HepG2 (cell line): ENCODE data around the gene SP3. TPM values are rescaled to one million over a fixed set of nuclear protein-coding genes. Genes with fewer than 3 reads are reported as not detected.

Experiments used
- BRF2 ChIP-seq: sonication (generic); formaldehyde crosslinking; IDR thresholded peaks from 2 replicates; pipeline ENCODE4 v1.8.1; 2022; ENCODE audit warnings: mild to moderate bottlenecking, missing genetic modification reagents
- CBX5 ChIP-seq: sonication (generic); formaldehyde crosslinking; IDR thresholded peaks from 2 replicates; pipeline ENCODE4 v1.4.0; 2020; ENCODE audit warnings: missing genetic modification reagents, borderline replicate concordance
- DMTF1 ChIP-seq: sonication (generic); formaldehyde crosslinking; IDR thresholded peaks from 2 replicates; pipeline ENCODE4 v1.4.0; 2020; ENCODE audit warnings: mild to moderate bottlenecking, missing genetic modification reagents
- MED13 ChIP-seq: sonication (generic); formaldehyde crosslinking; IDR thresholded peaks from 2 replicates; pipeline ENCODE4 v1.5.0; 2020; ENCODE audit warnings: missing genetic modification reagents
- MLXIP ChIP-seq: sonication (generic); formaldehyde crosslinking; IDR thresholded peaks from 2 replicates; pipeline ENCODE4 v1.9.0; 2021; ENCODE audit warnings: missing genetic modification reagents, borderline replicate concordance
- SNAPC4 ChIP-seq: sonication (generic); formaldehyde crosslinking; IDR thresholded peaks from 2 replicates; pipeline ENCODE4 v1.4.0; 2020; ENCODE audit warnings: mild to moderate bottlenecking, missing genetic modification reagents
- STAG1 ChIP-seq: sonication (generic); formaldehyde crosslinking; IDR thresholded peaks from 2 replicates; pipeline ENCODE4 v1.4.0; 2020; ENCODE audit warnings: missing genetic modification reagents
- ZNF337 ChIP-seq: sonication (generic); formaldehyde crosslinking; IDR thresholded peaks from 2 replicates; pipeline ENCODE4 v1.5.1; 2020; ENCODE audit warnings: missing genetic modification reagents, low read depth, mild to moderate bottlenecking, borderline replicate concordance
- ZNF549 ChIP-seq: sonication (generic); formaldehyde crosslinking; IDR thresholded peaks from 2 replicates; pipeline ENCODE4 v1.5.0; 2020; ENCODE audit warnings: missing genetic modification reagents
- polyA plus RNA-seq, 8 experiments: library from polyadenylated mRNA; depleted of rRNA in 3 of 8; stranded (reverse) in 7 of 8; unstranded in 1 of 8; fragments of >200 nt; fragmentation: Illumina TruSeq in 4 of 8; extraction: Trizol in 4 of 8; gene quantifications; 2 replicates each; pipeline versions ENCODE4 v1.2.1 to v1.2.3, GENCODE V29; 2011 to 2016; ENCODE audit warnings: low read depth in 4 of 8, missing spikeins in 1 of 8, mixed read lengths in 1 of 8; ENCODE audit not compliant: insufficient read depth in 1 of 8
- total RNA-seq, 5 experiments: library from RNA; depleted of rRNA; stranded (reverse); fragments of >200 nt; fragmentation: Illumina TruSeq; extraction: Trizol; gene quantifications; 2 replicates each; pipeline ENCODE4 v1.2.3, GENCODE V29; 2016; ENCODE audit warnings: low read depth in 1 of 5
- TF ChIP-seq, protein P1 (sequence below): sonication (generic); formaldehyde crosslinking; IDR thresholded peaks from 2 replicates; pipeline ENCODE4 v1.4.0; 2020; ENCODE audit warnings: missing genetic modification reagents
- TF ChIP-seq, protein P2 (sequence below): sonication (generic); formaldehyde crosslinking; IDR thresholded peaks from 2 replicates; pipeline ENCODE4 v1.5.1; 2020; ENCODE audit warnings: missing genetic modification reagents, mild to moderate bottlenecking, borderline replicate concordance

Gene SP3
- total and polyA plus RNA-seq, 2 of the 13 experiments (the other 11 are each of a cell fraction or from before 2014, with no cell fraction given): 57.3 to 132 TPM

DNA sequence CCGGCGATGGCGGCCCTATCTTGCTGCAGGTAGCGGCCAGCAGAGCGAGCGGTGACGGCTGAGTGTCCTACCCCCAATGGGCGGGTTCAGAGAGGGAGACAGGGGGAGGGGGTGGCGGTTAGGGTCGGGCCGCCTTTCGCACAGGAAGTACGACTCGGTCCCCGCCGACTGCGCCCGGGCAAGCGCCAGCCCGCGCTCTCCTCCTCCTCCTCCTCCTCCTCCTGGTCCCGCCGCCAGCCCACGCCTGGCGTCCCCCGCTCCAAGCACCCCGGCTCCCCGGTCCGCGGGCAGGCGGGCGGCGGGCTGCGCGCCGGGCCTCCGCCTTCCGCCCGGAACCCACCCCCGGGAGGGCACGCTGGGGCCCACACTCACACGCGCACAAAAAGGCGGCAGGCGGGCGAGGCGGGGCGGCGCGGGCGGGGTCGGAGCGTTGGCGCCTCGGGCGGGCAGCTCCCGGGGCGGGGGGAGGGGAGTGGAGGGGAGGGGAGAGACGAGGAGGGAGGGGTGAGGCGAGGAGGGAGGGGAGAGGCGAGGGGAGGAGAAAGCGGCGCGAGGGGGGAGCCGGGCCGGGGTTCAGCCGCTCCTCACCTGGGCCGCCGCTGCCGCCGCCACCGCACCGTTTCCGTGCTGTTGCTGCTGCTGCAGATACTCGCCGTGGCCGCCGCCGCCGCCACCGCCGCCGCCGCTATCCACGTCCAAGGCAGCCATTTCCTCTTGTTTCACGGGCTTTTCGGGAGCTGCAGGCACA is 1.2 kb downstream of the SP3 start (continued):
- TF ChIP-seq MLXIP (CRISPR knock-in tag): no peak; the same call in 1 of the 2 replicates
- TF ChIP-seq ZNF549: no peak
- peak; percentile 1; the same call in 1 of the 2 replicates for TF ChIP-seq CBX5
- no peak for TF ChIP-seq SNAPC4 (CRISPR knock-in tag)
- no peak for TF ChIP-seq STAG1
- no peak; the same call in none of the 2 replicates for TF ChIP-seq MED13 (CRISPR knock-in tag)
- TF ChIP-seq, protein P1, sequence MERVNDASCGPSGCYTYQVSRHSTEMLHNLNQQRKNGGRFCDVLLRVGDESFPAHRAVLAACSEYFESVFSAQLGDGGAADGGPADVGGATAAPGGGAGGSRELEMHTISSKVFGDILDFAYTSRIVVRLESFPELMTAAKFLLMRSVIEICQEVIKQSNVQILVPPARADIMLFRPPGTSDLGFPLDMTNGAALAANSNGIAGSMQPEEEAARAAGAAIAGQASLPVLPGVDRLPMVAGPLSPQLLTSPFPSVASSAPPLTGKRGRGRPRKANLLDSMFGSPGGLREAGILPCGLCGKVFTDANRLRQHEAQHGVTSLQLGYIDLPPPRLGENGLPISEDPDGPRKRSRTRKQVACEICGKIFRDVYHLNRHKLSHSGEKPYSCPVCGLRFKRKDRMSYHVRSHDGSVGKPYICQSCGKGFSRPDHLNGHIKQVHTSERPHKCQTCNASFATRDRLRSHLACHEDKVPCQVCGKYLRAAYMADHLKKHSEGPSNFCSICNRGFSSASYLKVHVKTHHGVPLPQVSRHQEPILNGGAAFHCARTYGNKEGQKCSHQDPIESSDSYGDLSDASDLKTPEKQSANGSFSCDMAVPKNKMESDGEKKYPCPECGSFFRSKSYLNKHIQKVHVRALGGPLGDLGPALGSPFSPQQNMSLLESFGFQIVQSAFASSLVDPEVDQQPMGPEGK (CRISPR knock-in tag): peak; percentile 84
- no peak for TF ChIP-seq DMTF1 (CRISPR knock-in tag)
- 0 out of 2 replicates have a peak, but pooled peaks have one; percentile 7 for TF ChIP-seq ZNF337 (CRISPR knock-in tag)
- TF ChIP-seq, protein P2, sequence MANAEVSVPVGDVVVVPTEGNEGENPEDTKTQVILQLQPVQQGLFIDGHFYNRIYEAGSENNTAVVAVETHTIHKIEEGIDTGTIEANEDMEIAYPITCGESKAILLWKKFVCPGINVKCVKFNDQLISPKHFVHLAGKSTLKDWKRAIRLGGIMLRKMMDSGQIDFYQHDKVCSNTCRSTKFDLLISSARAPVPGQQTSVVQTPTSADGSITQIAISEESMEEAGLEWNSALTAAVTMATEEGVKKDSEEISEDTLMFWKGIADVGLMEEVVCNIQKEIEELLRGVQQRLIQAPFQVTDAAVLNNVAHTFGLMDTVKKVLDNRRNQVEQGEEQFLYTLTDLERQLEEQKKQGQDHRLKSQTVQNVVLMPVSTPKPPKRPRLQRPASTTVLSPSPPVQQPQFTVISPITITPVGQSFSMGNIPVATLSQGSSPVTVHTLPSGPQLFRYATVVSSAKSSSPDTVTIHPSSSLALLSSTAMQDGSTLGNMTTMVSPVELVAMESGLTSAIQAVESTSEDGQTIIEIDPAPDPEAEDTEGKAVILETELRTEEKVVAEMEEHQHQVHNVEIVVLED (CRISPR knock-in tag): peak; percentile 37; the same call in 1 of the 2 replicates
- TF ChIP-seq BRF2 (CRISPR knock-in tag): peak; percentile 96
